HG02943 (cell line): ENCODE results near the gene TBC1D3E.
"Not testable (repeated sequence)": the region's sequence is repeated elsewhere in the genome, so short reads cannot be mapped to it uniquely, and the experiment has no call there.

Experiments used
- ATAC-seq: cut with Tn5 transposase; IDR thresholded peaks from one replicate; pipeline ENCODE4 v1.9.1; 2021; ENCODE audit warnings: mild to moderate bottlenecking, low read depth, moderate library complexity; ENCODE audit not compliant: unreplicated experiment

The TBC1D3E gene

GRCh38 chr17:38127651-38128050 is at the start of gene TBC1D3E:
Gene TBC1D3E, plus strand, starts transcription at chr17:38127951. Its CDS starts 1,545 bp downstream, at chr17:38129496.
- not testable (repeated sequence) for ATAC-seq

GRCh38 chr17:38087344-38087743 is 40.4 kb upstream of the TBC1D3E start:
- ATAC-seq, result not testable (repeated sequence)

GRCh38 chr17:38088120-38088519 is 39.6 kb upstream of the TBC1D3E start:
- not testable (repeated sequence) for ATAC-seq

- not testable (repeated sequence) for ATAC-seq
Observed at GRCh38 chr17:38094059-38094694, 33.6 kb upstream of the TBC1D3E start.

GRCh38 chr17:38099262-38099661 is 28.5 kb upstream of the TBC1D3E start:
- ATAC-seq, result not testable (repeated sequence)

GRCh38 chr17:38119829-38120228 is 7.9 kb upstream of the TBC1D3E start:
- ATAC-seq, result not testable (repeated sequence)

- not testable (repeated sequence) for ATAC-seq
Observed at GRCh38 chr17:38134860-38135259, 7.1 kb downstream of the TBC1D3E start.
